NK-92 (cell line): ENCODE data around the gene SPIC.

Source experiments
- DNase-seq: peaks from one replicate; lab custom pipeline; 2025; ENCODE audit not compliant: unreplicated experiment; lab: John Stamatoyannopoulos, UW

SPIC gene

DNA sequence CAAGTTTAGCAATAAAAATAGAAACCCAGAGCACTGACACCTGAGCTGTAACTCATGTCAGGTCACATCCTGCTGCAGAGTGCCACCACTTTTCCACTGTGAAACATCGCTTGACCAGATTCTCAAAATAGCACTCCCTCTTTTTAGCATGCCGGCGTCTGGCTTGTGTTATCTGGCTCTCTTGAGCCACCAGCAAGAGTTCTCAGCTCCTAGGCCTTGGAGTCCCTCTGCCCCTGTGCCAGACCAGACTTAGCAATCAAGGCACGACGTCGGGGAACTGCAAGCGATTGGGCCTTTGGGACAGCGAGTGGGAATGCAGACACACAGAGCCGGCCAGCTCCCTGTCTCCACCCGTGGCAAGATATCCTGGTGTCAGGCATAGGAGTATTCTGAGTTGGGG, 52.5 kb downstream of the SPIC start:
- no peak for DNase-seq

GRCh38 chr12:101536069-101536674, 61.0 kb downstream of the SPIC start:
- no peak for DNase-seq
